Measurements from ENCODE around the gene RIPK1.
"Not testable (repeated sequence)": the region's sequence is repeated elsewhere in the genome, so short reads cannot be mapped to it uniquely, and the experiment has no call there.

The RIPK1 gene

DNA sequence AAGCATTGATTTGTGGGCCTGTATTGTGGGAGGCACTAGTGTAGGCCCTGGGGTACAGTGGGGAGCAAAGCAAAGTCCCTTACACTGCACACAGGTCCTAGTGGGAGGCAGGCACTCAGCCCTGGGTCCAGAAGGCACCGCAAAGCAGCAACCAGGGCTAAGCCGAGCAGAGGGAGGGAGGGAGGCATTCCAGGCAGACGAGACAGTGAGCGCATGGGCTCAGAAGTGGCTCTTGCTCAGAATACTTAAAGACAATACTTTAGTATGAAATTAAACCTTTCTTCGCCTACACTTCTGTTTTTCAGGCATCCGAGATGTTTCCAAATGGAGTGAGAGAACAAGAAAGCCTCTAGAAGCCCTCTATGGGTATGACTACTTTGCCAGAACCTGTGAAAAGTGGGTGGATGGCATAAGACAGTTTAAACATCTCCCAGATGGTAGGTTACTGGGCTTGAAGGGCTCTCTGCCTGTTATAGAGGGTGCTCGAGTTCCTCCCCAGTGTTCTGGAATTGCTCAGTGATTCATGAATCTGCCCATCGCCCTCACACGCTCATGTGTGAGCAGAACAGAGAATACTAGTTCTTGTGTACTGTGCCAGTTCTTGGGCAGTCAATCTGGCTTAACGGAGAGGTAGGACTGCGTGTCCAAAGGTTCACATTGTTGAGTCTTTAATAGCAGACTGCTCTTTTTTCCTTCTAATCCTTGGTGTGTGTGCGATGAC is 68.9 kb downstream of the RIPK1 start:
- peak; percentile 43 for DNase-seq

- peak; percentile 36 for DNase-seq
Measured at GRCh38 chr6:3137873-3138272, 69.6 kb downstream of the RIPK1 start.

DNA sequence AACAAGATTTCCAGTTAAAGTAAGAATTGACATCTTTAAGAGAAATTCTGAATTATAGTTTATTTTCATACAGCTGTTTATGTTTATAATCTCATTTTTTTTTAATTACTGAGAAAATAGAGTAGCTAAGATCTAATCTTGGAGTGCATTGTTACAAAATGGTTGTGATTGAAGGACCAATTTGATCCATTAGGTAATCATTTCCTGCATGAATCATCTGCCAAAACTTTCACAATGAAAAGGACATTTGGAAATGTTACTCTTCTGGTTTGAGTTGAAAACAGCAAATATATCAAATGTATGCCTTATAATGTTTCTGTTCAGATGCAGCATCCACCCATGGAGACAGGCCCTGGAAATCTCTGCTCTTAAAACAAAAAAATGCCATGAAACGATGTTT is 70.0 kb downstream of the RIPK1 start:
- DNase-seq, result peak; percentile 38

- DNase-seq, result peak; percentile 86
Measured at GRCh38 chr6:3139090-3139903, 71.0 kb downstream of the RIPK1 start.

- DNase-seq, result no peak
Measured at GRCh38 chr6:3140201-3140600, 71.9 kb downstream of the RIPK1 start.

DNA sequence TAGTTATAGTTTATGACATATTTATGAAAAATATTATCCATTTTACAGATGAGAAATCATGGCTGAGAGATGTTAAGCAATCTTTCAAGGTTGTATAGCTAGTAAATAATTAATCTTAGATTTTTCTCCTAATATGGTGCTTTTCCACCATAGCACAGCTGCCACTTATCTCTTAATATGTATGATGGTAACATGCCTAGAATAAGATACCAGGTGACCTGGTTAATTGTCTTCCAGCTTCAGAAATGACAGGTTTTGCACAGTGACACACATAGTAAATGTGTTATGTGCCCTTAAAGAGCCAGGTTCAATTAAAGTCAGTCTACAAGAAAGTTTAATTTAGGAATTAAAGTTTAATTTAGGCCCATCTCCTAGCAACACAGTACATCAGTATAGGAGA is 74.2 kb downstream of the RIPK1 start:
- no peak for DNase-seq

- no peak for DNase-seq
Measured at GRCh38 chr6:3143158-3143557, 74.9 kb downstream of the RIPK1 start.

DNA sequence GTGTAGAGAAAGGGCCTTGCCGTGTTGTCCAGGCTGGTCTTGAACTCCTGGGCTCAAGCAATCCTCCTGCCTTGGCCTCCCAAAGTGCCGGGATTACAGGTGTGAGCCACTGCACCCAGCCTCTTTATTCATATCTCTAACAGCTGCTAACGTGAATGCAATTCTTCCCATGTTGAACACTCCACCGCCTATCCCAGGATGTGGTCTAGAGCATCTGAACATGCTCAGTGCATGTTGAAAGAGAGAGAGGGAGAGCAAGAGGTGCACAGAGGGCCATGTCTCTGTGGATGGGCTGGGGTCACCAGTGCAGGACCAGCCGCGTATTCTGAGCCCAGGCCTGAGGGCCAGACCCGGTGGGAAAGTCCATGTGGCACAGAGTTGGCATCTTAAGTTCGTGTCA is 76.3 kb downstream of the RIPK1 start:
- DNase-seq, result no peak

DNA sequence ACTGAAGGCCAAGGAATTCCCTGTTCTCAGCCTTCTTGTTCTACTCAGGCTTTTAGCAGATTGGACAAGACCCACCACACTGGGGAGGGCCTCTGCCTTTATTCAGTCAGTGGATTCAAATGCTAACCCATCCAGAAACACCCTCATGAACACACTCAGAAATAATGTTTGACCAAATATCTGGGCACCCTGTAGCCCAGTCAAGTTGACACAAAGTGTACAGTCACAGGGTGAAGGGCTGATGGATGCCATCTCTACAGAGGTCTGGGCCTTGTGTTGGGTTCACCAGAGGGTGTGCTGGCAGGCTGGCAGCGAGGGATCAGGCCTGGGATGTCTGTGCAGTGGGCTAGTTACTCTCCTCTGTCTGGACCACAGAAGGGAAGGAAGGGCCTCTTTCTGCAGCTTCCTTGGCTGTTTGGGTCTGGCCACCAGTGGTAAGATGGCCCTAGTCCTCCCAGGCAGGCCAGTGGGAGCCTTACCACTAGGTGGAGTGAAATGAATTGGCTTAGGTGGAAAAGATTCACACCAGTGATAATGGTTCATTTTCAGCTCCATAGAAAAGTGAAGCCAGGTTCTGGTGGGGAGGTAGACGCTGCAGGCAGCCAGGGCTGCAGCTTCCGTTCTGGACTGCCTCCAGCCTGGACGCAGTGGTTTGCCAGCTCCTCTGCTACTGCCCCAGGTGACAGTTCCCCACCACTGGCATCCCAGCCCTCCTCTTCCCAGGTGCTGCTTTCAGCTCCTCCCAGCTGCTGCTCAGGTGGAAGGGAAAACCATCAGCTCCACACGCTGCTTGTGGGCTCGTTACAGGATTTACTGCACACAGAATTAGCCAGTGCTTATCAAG is 79.8 kb downstream of the RIPK1 start:
- DNase-seq, result no peak

- DNase-seq, result no peak
Measured at GRCh38 chr6:3151691-3152090, 83.4 kb downstream of the RIPK1 start.

DNA sequence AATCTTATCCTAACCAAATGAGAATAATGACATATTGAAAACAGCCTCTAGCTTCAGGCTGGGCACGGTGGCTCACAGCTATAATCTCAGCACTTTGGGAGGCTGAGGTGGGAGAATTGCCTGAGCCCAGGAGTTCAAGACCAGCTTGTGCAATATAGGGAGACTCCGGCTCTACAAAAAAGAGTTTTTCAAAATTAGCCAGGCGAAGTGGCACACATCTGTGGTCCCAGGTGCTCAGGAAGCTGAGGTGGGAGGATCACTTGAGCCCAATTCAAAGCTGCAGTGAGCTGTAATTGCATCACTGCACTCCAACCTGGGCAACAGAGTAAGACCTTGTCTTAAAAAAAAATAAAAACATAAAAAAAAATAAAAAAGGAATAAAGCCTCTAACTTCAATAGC is 84.4 kb downstream of the RIPK1 start:
- DNase-seq, result no peak

GRCh38 chr6:3155416-3155815 is 87.1 kb downstream of the RIPK1 start:
- not testable (repeated sequence) for DNase-seq

GRCh38 chr6:3156184-3157130 is 88.2 kb downstream of the RIPK1 start:
- DNase-seq, result peak; percentile 21

DNA sequence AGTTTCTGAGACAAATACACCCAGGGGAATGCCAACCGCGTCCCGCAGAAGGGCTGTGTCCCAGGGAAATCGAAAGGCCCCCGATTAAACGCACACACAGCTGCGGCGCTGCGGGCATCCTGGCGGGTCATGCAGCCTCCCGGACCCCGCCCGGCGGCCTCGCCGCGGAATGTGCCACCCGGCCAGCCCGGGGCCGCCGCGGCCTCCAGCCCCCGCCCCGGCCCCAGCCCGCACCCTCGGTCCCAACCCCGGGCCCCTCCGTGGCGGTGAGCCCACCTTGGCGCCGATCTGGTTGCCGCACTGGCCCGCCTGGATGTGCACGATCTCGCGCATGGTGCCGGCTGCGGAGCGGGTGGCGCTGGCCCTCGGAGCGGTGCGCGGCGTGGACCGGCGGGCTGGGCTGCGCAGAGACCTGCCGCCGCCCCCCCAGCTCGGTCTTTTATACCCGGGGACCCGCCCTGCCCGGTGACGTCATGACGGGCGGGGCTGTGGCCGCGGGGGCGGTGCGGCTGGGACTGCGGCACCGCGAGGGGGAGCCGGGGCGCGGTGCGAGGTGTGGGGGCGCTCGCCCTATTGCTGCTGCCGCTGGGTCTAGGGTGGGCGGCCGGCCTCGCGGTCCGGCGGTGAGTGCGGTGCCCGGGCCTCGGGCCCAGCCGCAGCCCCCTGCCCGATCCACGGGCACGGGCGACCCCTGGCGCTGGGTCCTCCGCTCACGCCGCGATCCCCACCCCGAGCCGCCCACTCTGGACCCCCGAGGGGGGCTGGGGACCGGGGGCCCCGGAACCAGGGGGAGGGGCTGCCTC is 89.0 kb downstream of the RIPK1 start, which contains the start of gene TUBB2A:
Gene TUBB2A (minus strand): TSS at position 414 of the 803 bp plus-strand sequence. CDS start 81 bp downstream, at position 333.
- DNase-seq, result peak; percentile 81

DNA sequence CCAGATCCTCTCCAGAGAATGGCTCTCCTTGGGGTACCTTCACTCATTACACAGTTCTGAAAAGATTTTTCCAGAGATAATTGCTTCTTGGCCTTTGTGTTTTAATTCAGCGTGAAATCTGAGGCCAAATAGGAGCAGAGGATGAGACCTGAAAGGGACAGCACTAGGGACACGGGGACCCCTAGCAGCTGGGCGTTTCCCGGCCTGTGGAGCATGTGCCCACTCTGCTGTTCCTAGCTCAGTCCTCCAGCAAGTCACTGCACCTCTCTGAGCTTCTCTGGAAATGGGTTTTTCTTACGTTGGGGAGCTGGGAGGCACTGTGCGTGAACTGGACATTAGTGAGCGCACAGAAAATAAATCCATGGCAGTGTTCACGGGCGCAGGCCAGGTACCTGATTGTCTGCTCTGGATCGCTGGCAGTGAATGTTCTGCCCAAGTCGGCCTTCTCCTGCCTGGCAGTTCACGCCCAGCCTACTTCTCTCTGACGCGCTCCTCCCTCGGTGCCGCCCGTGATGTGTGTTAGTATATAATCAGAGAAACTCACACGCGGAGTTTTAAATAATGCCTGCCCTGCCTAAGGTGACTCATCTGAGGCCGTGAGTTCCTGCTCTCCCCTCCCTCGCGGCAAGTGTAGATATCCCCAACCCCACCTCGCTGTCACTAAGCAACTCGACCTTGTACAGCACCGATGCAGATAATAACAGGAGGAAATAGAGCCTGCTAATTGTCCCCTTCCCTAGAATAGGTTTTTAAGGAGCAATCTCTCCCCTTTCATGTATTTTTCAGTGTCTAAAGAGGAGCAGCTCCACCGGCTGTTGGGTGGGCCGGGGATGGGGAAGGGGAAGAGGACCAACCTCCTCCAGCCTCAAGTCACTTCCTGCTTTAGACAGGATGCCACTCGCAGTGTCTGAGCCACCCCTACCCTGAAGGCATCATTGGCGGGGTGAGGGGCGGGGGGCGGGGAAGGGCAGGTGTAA is 91.8 kb downstream of the RIPK1 start:
- DNase-seq, result no peak

- no peak for DNase-seq
Measured at GRCh38 chr6:3162067-3162497, 93.8 kb downstream of the RIPK1 start.

DNA sequence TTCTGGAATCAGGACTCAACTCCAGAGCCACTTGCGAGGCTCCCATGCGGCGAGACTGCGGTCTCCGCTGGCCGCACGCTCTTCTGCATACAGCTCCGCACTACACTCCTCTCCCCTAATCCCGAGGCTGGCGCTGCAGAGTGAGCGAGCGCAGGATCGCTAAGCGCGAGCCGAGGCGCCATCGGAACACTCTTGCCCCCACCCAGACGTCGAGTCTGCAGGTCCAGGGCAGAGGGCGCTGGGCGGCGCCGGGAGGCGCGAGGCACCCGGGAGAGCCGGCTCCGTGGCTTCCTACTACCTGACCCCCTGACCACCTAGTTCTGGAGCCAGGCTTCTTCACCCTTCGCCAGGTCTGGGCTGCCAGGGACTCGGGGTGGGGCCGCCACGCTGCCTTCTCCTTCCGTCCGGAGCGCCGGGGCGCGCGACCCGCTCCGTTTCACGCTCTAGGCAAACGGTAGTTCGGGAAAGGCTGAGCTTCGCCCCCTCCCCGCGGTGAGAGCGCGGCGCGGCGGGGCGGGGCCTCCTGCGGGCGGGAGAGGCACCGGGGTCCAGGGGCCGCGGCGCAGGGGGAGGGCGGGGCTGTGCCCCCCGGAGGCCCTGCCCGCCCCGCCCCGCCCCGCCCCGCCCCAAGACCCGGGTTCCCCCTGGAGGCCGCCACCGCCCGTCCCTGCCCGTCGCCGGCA is 94.4 kb downstream of the RIPK1 start:
- peak; percentile 80 for DNase-seq

GRCh38 chr6:3163248-3163594 is 94.9 kb downstream of the RIPK1 start:
- DNase-seq, result no peak

DNA sequence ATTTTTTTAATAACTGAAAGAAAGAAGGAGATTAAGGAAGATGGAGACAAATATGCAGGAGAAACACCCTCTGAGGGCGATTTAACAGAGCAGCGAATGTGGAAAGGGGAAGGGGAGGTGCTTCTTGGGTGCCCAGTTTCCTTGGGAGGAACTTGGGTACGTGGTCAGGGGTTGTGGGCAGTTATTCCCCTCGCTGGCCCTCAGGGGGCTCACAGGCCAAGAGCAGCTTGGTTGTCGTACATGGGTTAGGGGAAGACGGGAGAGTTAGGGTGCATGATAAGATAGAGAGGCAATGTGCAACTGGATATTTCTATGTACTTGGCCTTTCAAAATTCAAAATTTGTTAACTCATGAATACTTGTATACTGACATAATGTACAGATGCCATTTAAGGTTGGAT is 96.1 kb downstream of the RIPK1 start:
- no peak for DNase-seq

Data from EL (cell line).